CD14-positive monocyte (primary cell): ENCODE results near the gene LPCAT1. TPM values are rescaled to one million over a fixed set of nuclear protein-coding genes. Genes with fewer than 3 reads are reported as not detected.

Experiments
- DNase-seq, 3 donors: peaks; one replicate each; pipeline ENCODE4 v3.0.0-alpha.2; 2011 to 2022
- H2AFZ ChIP-seq: 2 replicates; pipeline ENCODE4 v1.6.0; 2012; ENCODE audit warnings: mild to moderate bottlenecking, low read depth, low read length, inconsistent platforms; ENCODE audit not compliant: insufficient read depth, poor library complexity, severe bottlenecking
- H3K27ac ChIP-seq, 2 donors: 1 replicate in 1 of 2; 2 replicates in 1 of 2; pipeline ENCODE4 v1.5.1; 2012 to 2013; ENCODE audit warnings: low read length in 2 of 2, control low read depth in 1 of 2, inconsistent platforms in 1 of 2, low read depth in 1 of 2, mild to moderate bottlenecking in 1 of 2
- H3K27me3 ChIP-seq, 2 donors: one replicate each; pipeline versions ENCODE4 v1.6.0 to v1.6.1; 2011 to 2013; ENCODE audit warnings: low read length in 2 of 2; ENCODE audit not compliant: control insufficient read depth in 2 of 2, insufficient read depth in 2 of 2
- H3K36me3 ChIP-seq, 2 donors: replicated peaks in 1 of 2; 1 replicate in 1 of 2; 2 replicates in 1 of 2; pipeline versions ENCODE4 v1.5.1 to v1.6.1; 2012 to 2013; ENCODE audit warnings: low read length in 2 of 2, control low read depth in 1 of 2, inconsistent platforms in 1 of 2, mild to moderate bottlenecking in 1 of 2; ENCODE audit not compliant: insufficient read depth in 2 of 2, control insufficient read depth in 1 of 2
- H3K4me1 ChIP-seq, 2 donors: 1 replicate in 1 of 2; 2 replicates in 1 of 2; pipeline versions ENCODE4 v1.5.1 to v1.6.1; 2012 to 2013; ENCODE audit warnings: low read length in 2 of 2, control low read depth in 1 of 2, inconsistent platforms in 1 of 2, mild to moderate bottlenecking in 1 of 2, moderate library complexity in 1 of 2; ENCODE audit not compliant: insufficient read depth in 2 of 2, control insufficient read depth in 1 of 2
- H3K4me2 ChIP-seq: replicated peaks from 2 replicates; pipeline ENCODE3; 2012; ENCODE audit warnings: low read length, moderate library complexity, mild to moderate bottlenecking; ENCODE audit not compliant: poor library complexity, severe bottlenecking; ENCODE audit errors: extremely low read depth
- H3K4me3 ChIP-seq, 3 experiments: fragments of 200-600 bp in 1 of 3; sonication (generic) in 1 of 3; replicated peaks in 1 of 3; 1 replicate in 2 of 3; 2 replicates in 1 of 3; pipeline ENCODE4 v1.5.1; 2011 to 2013; ENCODE audit warnings: low read length in 3 of 3, mild to moderate bottlenecking in 3 of 3, control low read depth in 2 of 3, low read depth in 2 of 3, inconsistent platforms in 1 of 3, moderate library complexity in 1 of 3
- H3K79me2 ChIP-seq: 2 replicates; pipeline ENCODE4 v1.6.0; 2012; ENCODE audit warnings: mild to moderate bottlenecking, control low read depth, inconsistent platforms, low read length, moderate library complexity; ENCODE audit not compliant: insufficient read depth
- H3K9ac ChIP-seq: 2 replicates; pipeline ENCODE4 v1.6.0; 2017; ENCODE audit warnings: low read length, mild to moderate bottlenecking; ENCODE audit not compliant: insufficient read depth, poor library complexity, severe bottlenecking
- H3K9me3 ChIP-seq, 2 donors: replicated peaks in 1 of 2; 1 replicate in 1 of 2; 2 replicates in 1 of 2; pipeline versions ENCODE4 v1.5.1 to v1.6.1; 2012 to 2013; ENCODE audit warnings: low read length in 2 of 2, control low read depth in 1 of 2; ENCODE audit not compliant: control insufficient read depth in 1 of 2, insufficient read depth in 1 of 2
- H4K20me1 ChIP-seq: 2 replicates; pipeline ENCODE4 v1.6.0; 2012; ENCODE audit warnings: mild to moderate bottlenecking, low read length, control low read depth, moderate library complexity; ENCODE audit not compliant: insufficient read depth
- H3K27ac Mint-ChIP-seq, 7 donors: one replicate each; pipeline ENCODE4 v1.8.0; 2020; ENCODE audit warnings: mild to moderate bottlenecking in 7 of 7, mixed read lengths in 7 of 7, moderate library complexity in 6 of 7, inconsistent platforms in 2 of 7
- H3K27me3 Mint-ChIP-seq, 3 donors: one replicate each; pipeline ENCODE4 v1.8.0; 2021 to 2022; ENCODE audit warnings: low read depth in 3 of 3, mild to moderate bottlenecking in 3 of 3, mixed read lengths in 3 of 3, moderate library complexity in 3 of 3, inconsistent platforms in 1 of 3
- H3K36me3 Mint-ChIP-seq, 2 donors: one replicate each; pipeline ENCODE4 v1.8.0; 2020; ENCODE audit warnings: mixed read lengths in 2 of 2, inconsistent platforms in 1 of 2, mild to moderate bottlenecking in 1 of 2
- H3K4me1 Mint-ChIP-seq: one replicate; pipeline ENCODE4 v1.8.0; 2020; ENCODE audit warnings: mild to moderate bottlenecking, mixed read lengths
- H3K4me3 Mint-ChIP-seq, 2 donors: one replicate each; pipeline ENCODE4 v1.8.0; 2020; ENCODE audit warnings: mild to moderate bottlenecking in 2 of 2, mixed read lengths in 2 of 2, moderate library complexity in 1 of 2
- H3K9me3 Mint-ChIP-seq, 7 donors: one replicate each; pipeline ENCODE4 v1.8.0; 2020 to 2022; ENCODE audit warnings: mixed read lengths in 7 of 7, mild to moderate bottlenecking in 6 of 7, moderate library complexity in 6 of 7, inconsistent platforms in 2 of 7
- CTCF ChIP-seq: fragments of 200-600 bp; IDR thresholded peaks from one replicate; pipeline ENCODE4 v1.8.0; 2022; ENCODE audit warnings: antibody characterized with exemption, mild to moderate bottlenecking
- WGBS: methylation state at CpG from one replicate; pipeline ENCODE4 v1.1.5; 2013; ENCODE audit warnings: missing lambda C conversion rate; ENCODE audit not compliant: insufficient coverage; 5-methylcytosine and 5-hydroxymethylcytosine counted together
- intact Hi-C, 2 donors: fragments of 100-400 bp; cut with micrococcal nuclease; formaldehyde crosslinking; loops; one replicate each; pipeline versions ENCODE4 v1.15.0 to v1.15.1; 2023
- polyA plus RNA-seq, 3 donors: library from polyadenylated mRNA; depleted of rRNA in 1 of 3; unstranded in 2 of 3; stranded (reverse) in 1 of 3; fragments of 300-500 nt in 2 of 3; fragments of >200 nt in 1 of 3; fragmentation: Illumina TruSeq in 2 of 3; gene quantifications; 1 replicate in 2 of 3; 2 replicates in 1 of 3; pipeline ENCODE4 v1.2.3, GENCODE V29; 2012 to 2021

Gene LPCAT1
- polyA plus RNA-seq, 3 donors, result 34.1 to 53.9 (median 34.8) TPM

GRCh38 chr5:1520791-1521453, 2.8 kb downstream of the LPCAT1 start:
- H3K4me3 ChIP-seq, result peak overlapping the region in 1 of 3 experiments; percentile 86
- no peak for DNase-seq

More at GRCh38 chr5:1520791-1521453, 2.8 kb downstream of the LPCAT1 start:
- H3K4me1 ChIP-seq, result peaks cover 45 to 53% of the 10 kb centered on the region in 2 donors
- no peak overlapping the region for H3K27ac ChIP-seq
- H3K4me3 Mint-ChIP-seq, result peak overlapping the region in 1 of 2 donors; percentile 95
- no peaks in the 10 kb centered on the region for H3K27me3 ChIP-seq
- peaks cover 46 to 47% of the 10 kb centered on the region in 2 donors for H3K36me3 Mint-ChIP-seq
- H3K9ac ChIP-seq, result no peak overlapping the region
- H3K36me3 ChIP-seq, result peaks cover 27 to 36% of the 10 kb centered on the region in 2 donors
- H2AFZ ChIP-seq, result no peak overlapping the region
- H4K20me1 ChIP-seq, result peaks cover 60% of the 10 kb centered on the region
- WGBS, result 100% methylated on average over 3 of the region's 13 CpGs
- H3K9me3 Mint-ChIP-seq, result no peaks in the 10 kb centered on the region
- intact Hi-C loops, result loop anchor here (10.0 kb wide), 2 partner anchors 114 to 136 kb away; no protein-coding TSS in a partner anchor
- H3K4me1 Mint-ChIP-seq, result peaks cover 46% of the 10 kb centered on the region
- H3K79me2 ChIP-seq, result peaks cover 65% of the 10 kb centered on the region
- no peak overlapping the region for H3K27ac Mint-ChIP-seq
- H3K4me2 ChIP-seq, result peak overlapping the region; percentile 90
- H3K9me3 ChIP-seq, result no peaks in the 10 kb centered on the region
- peaks cover 0 to 3% (median 0%) of the 10 kb centered on the region in 3 donors for H3K27me3 Mint-ChIP-seq
- no peak for TF ChIP-seq CTCF
